ENCODE data around the gene HSPA1L.
"Not testable (repeated sequence)": the region's sequence is repeated elsewhere in the genome, so short reads cannot be mapped to it uniquely, and the experiment has no call there.

Gene HSPA1L

DNA sequence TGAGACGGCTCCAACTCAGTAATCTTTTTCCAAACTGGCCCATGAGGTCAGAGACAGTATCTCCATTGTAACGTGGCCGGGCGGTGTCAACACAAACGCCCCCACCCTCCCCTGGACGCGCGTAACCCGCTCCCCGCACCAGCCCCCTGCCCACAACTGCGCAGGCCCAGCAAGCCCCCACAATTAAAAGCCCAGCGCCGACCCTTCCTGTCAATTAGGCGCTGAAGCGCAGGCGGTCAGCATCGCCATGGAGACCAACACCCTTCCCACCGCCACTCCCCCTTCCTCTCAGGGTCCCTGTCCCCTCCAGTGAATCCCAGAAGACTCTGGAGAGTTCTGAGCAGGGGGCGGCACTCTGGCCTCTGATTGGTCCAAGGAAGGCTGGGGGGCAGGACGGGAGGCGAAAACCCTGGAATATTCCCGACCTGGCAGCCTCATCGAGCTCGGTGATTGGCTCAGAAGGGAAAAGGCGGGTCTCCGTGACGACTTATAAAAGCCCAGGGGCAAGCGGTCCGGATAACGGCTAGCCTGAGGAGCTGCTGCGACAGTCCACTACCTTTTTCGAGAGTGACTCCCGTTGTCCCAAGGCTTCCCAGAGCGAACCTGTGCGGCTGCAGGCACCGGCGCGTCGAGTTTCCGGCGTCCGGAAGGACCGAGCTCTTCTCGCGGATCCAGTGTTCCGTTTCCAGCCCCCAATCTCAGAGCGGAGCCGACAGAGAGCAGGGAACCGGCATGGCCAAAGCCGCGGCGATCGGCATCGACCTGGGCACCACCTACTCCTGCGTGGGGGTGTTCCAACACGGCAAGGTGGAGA, at the start of gene HSPA1L, which contains the start of gene HSPA1A:
Gene HSPA1L (minus strand): TSS at position 259 of the 814 bp plus-strand sequence. CDS start 3,311 bp downstream, outside the sequence.
Gene HSPA1A (plus strand): TSS at position 519 of the 814 bp plus-strand sequence. CDS start 214 bp downstream, at position 733.
- DNase-seq: peak; percentile 68

DNA sequence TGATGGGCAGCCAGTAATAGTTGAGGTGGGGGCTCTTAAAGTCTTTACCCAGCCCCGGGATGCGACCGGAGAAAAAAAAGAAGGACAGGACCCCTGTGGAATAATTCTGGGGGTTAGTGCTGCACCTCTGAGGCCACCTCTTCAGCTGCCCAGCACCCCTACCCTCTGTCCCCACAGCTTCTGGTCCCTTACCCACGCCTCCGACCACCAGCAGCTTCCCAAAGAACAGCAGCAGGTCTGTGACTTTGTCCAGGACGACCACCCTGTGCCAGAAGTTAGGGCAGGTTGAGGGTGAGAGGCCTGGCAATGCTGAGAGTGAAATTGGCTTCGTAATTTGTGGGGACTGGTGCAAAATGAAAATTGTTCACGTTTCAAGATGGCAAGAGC, 49.7 kb upstream of the HSPA1L start:
- DNase-seq: no peak

DNA sequence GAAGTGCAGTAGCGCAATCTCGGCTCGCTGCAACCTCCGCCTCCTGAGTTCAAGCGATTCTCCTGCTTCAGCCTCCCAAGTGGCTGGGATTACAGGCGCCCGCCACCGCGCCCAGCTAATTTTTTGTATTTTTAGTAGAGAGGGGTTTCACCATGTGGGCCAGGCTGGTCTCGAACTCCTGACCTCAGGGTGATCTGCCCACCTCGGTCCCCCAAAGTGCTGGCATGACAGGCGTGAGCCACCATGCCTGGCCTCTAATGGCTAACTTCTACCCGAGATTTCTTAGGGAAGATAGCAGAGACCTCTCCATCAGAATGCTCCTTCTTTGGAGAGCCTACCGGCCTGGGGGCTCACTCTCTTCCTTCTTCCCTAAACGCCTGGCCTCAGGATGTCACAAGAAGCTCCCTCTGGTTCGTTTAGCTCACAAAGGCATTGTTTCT, 49.1 kb upstream of the HSPA1L start:
- DNase-seq: not testable (repeated sequence)

DNA sequence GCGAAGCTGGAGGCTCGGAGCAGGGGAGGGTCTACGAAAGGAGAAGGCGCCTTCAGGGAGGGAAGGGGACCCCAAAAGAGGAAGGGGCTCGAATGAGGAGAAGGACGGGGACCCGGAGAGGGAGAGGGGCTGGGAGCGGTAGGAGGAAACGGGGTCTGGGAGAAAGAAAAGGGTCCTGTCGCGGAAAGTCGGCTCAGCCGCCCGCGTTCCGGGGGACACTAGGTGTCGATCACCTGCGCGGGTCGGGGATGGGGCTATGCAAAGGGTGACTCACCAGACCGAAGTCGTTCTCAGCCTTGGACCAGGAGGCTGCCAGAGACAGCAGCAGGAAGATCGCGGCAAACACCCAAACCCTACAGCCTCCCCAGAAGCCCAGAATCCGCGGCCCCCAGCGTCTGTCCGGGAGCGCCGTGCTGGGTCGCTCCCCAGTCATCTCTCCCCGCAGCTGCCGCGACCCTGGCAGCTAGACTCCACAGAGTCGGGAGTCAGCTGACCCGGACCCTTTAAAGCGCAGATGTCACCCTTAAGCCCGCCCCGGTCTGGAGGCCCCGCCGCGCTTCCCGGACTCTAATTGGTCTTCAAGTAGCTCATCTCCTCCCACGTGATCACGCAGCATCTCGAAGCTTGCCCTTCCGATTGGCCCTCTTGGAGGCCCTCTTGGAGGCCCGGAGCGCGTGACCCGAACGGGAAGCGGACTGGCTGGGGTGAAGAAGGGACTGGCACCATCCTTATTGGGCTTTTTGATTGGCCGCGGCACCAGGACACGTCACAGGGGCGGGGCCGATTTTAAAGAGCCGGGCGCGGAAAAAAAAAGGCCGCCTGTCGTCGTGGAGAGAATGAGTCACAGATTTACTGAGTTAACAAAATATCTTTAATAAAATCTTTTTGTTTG, 47.5 kb upstream of the HSPA1L start, which contains the start of gene NEU1:
Gene NEU1 (minus strand): TSS at position 478 of the 892 bp plus-strand sequence. CDS start 45 bp downstream, at position 433.
- DNase-seq: peak; percentile 98

DNA sequence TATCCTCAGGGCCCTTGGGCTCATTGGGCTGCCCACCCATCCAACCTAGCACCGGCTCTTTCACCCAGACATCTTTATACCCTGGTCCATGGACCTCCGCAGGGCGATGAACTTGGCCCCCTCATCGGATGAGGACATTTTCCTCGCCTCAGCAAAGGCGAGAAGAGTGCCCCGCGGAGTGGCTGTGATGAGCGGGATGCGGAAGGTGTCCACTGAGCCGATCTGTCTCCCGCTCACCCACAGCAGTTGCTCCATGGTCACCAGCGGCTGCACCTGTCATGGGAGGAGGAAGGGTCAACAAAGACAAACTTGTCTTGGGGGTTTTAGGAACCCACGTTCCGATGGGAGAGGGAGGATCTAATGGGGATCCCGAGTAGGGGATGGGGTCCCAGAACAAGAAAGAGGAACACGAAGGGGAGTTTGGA, 46.8 kb upstream of the HSPA1L start:
- DNase-seq: no peak

DNA sequence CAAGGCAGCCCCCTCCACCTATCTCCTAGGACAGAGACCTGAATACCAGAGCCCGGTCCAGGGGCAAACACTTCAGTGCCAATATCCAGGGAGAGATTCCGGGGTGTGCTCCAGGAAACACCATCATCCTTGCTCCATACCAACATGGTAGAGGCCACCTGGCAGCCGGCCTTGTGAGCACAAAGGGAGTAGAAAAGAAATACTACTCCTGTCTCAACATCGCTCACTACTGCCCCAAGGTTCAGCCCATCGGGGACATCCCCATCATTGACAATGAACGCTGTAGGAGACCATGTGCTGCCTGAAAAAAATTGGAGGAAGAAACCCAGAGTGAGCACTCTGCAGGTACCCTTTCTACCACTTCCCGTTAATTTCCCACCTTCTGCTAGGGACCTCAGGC, 46.1 kb upstream of the HSPA1L start:
- DNase-seq: no peak

DNA sequence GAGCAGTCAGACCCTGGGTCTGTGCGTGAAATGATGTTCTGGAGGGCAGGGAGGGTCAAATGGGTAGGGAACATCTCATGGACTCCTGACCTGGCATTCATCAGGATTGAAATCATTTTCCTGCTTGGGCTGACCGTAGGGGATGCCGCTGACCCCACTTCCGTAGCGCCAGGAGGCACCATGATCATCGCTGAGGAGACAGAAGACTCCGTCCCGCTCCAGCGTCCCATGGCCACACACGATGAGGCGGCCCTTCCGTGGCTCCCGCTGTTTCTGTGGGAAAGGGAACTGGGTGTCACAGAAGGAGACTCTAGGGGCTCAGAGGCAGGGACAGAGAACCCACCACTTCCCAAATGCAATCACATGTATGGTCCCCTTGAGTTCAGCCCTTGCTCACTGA, 45.3 kb upstream of the HSPA1L start:
- no peak for DNase-seq

DNA sequence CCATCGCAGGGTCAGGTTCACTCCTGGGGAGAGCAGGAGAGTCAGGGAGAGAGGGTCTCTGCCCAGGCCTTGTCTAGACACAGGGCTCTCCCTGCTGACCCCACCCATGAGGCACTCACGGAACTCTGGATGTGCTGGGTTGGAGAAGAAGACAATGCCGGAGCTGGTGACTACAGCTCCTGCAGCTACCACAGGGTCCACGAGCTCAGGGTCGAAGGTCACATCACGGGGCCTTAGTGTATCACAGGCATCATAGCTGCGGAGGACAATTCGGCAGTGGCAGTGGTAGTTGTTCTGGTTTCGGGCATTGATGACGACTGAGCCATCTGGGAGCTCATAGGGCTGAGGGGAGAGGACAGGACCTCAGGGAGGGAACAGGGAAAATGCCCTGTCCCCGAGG, 44.8 kb upstream of the HSPA1L start:
- no peak for DNase-seq

DNA sequence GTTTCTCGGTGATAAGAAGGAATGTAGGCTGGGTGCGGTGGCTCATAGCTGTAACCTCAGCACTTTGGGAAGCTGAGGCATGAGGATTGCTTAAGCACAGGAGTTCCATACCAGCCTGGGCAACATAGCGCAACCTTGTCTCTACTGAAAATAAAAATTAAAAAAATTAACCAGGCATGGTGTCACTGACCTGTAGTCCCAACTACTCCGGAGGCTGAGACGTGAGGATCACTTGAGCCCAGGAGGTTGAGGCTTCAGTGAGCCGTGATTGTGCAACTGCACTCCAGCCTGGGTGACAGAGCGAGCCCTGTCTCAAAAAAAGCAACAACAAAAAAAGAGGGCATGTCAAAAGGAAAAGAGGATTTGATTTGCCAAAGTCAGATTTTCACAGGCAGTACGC, 43.6 kb upstream of the HSPA1L start:
- DNase-seq: no peak

DNA sequence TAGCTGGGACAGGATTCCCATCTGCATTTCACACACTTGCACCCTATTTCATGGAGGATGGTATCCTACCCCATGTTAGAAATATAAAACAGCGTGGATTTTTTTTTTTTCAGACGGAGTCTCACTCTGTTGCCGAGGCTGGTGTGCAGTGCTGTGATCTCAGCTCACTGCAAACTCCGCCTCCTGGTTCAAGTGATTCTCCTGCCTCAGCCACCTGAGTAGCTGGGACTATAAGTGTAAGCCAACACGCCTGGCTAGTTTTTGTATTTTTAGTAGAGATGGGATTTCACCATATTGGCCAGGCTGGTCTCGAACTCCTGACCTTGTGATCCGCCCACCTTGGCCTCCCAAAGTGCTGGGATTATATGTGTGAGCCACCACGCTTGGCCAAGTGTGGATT, 42.7 kb upstream of the HSPA1L start:
- not testable (repeated sequence) for DNase-seq

DNA sequence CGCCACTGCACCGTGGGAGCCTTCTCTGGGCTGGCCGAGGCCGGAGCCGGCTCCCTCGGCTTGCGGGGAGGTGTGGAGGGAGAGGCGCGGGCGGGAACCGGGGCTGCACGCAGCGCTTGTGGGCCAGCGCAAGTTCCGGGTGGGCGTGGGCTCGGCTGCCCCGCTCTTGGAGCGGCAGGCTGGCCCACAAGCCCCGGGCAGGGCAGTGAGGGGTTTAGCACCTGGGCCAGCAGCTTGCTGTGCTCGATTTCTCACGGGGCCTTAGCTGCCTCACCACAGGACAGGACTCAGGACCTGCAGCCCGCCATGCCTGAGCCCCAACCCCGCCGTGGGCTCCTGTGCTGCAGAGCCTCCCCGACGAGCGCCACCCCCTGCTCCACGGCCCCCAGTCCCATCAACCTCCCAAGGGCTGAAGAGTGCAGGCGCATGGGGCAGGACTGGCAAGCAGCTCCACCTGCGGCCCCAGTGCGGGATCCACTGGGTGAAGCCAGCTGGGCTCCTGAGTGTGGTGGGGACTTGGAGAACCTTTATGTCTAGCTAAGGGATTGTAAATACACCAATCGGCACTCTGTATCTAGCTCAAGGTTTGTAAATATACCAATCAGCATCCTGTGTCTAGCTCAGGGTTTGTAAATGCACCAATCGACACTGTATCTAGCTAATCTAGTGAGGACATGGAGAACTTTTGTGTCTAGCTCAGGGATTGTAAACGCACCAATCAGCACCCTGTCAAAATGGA, 37.1 kb upstream of the HSPA1L start:
- not testable (repeated sequence) for DNase-seq

DNA sequence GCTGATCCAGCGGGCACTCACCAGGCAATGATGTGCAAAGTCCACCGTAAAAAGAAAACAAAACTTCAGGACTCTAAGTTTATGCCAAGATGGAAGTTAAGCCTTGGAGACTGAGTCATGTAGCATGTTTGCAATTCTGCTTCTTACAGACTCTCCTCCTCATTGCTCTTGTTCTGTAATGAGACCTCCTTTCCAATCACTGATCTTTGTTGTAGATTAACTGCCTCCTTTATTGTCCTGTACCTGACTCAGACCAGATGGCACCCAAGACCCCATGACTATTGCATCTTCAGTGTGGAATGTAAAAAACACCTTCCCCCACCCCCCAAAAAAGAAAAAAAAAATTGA, 36.4 kb upstream of the HSPA1L start:
- DNase-seq: no peak

DNA sequence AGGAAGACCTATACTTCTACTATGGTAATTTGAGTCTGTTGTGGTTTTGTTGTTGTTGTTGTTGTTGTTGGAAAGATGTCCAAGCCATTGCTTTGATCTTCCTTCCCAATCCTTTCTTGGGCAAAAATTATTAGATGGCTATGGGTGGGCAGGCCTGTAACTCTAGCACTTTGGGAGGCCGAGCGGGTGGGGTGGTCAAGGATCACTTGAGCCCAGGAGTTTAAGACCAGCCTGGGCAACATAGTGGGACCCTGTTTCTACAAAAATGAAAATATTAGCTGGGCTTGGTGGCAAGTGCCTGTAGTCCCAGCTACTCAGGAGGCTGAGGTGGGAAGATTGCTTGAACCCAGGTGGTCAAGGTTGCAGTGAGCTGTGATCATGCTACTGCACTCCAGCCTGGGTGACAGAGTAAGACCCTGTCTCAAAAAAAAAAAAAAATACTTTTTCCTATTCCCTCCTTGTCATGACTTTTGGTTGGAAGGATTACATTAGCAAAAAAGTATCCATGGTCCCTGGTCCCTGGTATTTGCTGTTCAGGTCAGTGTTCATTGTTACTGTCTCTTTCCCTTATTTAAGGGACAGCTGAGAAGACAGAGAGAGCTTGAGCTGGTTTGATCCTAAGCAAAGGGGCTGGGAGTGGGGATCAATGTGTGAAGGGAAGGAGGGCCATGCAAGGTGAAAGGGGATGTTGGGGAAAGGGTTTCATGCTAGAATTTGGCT, 35.8 kb upstream of the HSPA1L start:
- DNase-seq: no peak

DNA sequence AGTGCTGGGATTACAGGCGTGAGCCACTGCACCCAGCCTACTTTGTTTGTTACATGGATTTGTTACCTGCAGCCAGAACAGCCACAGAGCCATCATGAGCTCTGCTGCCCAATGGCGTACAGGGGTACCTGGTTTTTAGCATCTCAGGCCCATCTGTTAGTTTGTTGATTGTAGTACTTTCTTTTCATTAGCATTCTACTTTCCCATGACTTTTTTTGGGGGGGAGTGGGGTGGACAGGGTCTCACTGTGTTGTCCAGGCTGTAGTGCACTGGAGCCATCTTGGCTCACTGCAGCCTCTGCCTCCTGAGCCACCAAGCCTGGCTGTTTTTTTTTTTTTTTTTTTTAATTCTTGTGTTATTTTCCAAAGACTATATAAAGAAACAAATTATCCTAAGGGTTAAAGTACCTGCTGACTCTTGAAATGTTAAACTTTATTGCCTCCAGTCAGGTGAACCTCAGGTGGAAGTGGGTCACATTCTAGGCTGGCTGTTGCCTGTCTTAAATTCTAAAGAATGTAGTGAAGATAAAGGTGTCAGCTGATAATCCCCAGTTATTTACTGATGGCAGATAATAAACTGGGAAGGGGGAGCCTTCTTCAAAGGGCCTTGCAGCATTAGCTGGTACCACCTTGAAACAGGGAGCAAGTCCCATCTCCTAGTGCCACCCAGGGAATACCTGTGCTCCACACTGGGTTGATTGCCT, 32.3 kb upstream of the HSPA1L start:
- DNase-seq: no peak

DNA sequence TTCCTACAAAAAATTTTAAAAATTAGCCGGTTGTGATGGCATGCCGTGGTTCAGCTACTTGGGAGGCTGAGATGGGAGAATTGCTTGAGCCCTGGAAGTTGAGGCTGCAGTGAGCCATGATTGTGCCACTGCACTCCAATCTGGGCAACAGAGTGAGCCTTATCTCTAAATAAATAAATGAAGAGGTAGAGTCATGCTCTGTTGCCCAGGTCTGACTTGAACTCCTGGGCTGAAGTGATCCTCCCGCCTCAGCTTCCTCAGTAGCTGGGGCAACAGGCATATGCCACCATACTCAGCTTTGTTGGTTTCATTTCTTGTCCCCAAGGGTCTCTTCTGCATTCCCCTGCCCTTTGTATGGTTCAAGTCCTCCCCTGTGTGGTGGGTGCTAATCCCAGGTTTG, 29.4 kb upstream of the HSPA1L start:
- DNase-seq: no peak

DNA sequence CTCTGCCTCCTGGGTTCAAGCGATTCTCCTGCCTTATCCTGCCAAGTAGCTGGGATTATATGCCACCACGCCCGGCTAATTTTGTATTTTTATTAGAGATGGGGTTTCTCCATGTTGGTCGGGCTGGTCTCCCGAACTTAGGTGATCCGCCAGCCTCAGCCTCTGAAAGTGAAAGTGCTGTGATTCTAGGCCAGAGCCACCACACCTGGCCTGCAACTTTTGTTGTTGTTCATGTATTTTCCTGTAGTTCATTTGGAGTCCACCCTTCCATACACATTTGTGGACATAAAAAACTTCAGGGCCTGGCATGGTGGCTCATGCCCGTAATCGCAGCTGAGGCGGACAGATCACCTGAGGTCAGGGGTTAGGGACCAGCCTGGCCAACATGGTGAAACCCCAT, 27.0 kb upstream of the HSPA1L start:
- DNase-seq: no peak

DNA sequence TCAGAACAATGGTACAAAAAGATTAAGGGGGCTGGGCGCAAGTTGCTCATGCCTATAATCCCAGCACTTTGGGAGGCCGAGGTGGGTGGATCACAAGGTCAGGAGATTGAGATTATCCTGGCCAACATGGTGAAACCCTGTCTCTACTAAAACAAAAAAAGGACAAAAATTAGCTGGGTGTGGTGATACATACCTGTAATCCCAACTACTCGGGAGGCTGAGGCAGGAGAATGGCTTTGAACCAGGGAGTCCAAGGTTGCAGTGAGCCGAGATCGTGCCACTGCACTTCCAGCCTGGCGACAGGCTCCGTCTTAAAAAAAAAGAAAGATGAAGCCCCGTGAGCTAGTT, 24.7 kb upstream of the HSPA1L start:
- not testable (repeated sequence) for DNase-seq

DNA sequence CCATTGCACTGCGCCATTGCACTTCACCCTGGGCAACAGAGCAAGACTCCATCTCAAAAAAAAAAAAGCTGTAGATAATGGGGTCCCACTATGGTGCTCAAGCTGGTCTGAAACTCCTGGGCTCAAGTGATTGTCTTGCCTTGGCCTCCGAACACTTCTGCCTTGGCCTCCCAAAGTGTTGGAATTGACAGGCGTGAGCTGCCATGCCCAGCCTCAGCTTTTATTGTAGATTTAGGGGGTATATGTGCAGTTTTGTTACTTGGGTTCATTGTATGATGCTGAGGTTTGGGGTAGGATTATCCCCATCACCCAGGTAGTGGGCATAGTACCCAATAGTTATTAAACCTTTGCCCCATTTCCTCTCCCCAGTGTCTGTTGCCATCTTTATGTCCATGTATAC, 23.9 kb upstream of the HSPA1L start:
- no peak for DNase-seq

DNA sequence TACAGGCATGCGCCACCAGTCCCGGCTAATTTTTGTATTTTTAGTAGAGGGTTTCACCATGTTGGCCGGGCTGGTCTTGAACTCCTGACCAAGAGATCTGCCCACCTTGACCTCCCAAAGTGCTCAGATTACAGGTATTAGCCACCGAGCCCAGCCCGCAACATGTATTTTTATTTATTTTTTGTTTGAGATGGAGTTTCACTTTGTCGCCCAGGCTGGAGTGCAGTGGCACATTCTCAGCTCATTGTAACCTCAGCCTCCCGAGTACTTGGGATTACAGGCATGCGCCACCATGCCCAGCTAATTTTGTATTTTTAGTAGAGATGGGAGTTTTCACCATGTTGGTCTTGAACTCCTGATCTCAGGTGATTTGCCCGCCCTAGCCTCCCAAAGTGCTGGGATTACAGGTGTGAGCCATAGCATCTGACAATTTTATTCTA, 23.1 kb upstream of the HSPA1L start:
- DNase-seq: not testable (repeated sequence)

DNA sequence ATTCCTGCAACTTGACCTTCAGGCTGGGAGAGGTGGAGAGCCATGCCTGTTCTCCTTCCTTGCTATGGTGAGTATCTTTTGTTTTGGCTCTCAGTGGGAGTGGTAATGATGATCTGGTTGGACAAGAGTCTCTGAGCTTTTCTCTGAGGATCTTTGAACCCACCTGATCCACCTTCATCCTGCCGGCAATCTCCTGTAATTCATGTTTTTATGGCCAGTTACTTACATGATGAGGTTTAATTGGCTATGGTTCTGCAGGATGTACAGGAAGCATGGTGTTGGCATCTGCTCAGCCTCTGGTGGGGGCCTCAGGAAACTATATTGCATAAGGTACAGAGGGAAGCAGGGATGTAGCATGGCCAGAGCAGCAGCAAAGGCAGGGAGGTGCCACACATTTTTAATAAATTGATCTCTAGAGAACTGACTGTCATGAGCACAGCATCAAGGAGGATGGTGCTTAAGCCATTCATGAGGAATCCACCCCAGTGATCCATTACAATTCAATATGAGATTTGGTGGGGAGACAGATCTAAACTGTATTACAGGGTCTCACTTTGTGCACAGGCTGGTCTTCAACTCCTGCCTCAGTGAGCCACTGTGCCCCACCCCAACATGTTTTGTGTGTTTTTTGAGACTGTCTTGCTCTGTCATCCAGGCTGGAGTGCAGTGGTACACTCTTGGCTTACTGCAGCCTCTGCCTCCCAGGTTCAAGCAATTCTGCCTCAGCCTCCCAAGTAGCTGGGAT, 22.5 kb upstream of the HSPA1L start:
- DNase-seq: no peak
